NCI-H2227 treated with DMSO at 0.1 percent for 48 hours (cell line): ENCODE results near the gene CLDN14.

Experiments used
- DNase-seq: peaks from one replicate; lab custom pipeline; 2025; lab: John Stamatoyannopoulos, UW

The CLDN14 gene

GRCh38 chr21:36471254-36471723 is 8.6 kb downstream of the CLDN14 start:
- no peak for DNase-seq

- no peak for DNase-seq
Measured at GRCh38 chr21:36470294-36470693, 9.6 kb downstream of the CLDN14 start.

- DNase-seq: no peak
Measured at GRCh38 chr21:36466061-36466511, 13.8 kb downstream of the CLDN14 start.

GRCh38 chr21:36465478-36465877 is 14.4 kb downstream of the CLDN14 start:
- no peak for DNase-seq

- DNase-seq: no peak
Measured at GRCh38 chr21:36464590-36464989, 15.3 kb downstream of the CLDN14 start.

- no peak for DNase-seq
Measured at GRCh38 chr21:36463991-36464390, 15.9 kb downstream of the CLDN14 start.

- DNase-seq: no peak
Measured at GRCh38 chr21:36463204-36463603, 16.7 kb downstream of the CLDN14 start.

- no peak for DNase-seq
Measured at GRCh38 chr21:36461918-36462486, 17.9 kb downstream of the CLDN14 start.

- DNase-seq: no peak
Measured at GRCh38 chr21:36461277-36461917, 18.5 kb downstream of the CLDN14 start.

- DNase-seq: no peak
Measured at GRCh38 chr21:36460866-36461265, 19.1 kb downstream of the CLDN14 start.

GRCh38 chr21:36459098-36459497 is 20.8 kb downstream of the CLDN14 start:
- no peak for DNase-seq

- no peak for DNase-seq
Measured at GRCh38 chr21:36456729-36457414, 23.1 kb downstream of the CLDN14 start.

GRCh38 chr21:36454706-36455105 is 25.2 kb downstream of the CLDN14 start:
- no peak for DNase-seq

- peak; percentile 19 for DNase-seq
Measured at GRCh38 chr21:36454093-36454531, 25.8 kb downstream of the CLDN14 start.

- no peak for DNase-seq
Measured at GRCh38 chr21:36452281-36452825, 27.6 kb downstream of the CLDN14 start.

- DNase-seq: no peak
Measured at GRCh38 chr21:36451506-36451905, 28.4 kb downstream of the CLDN14 start.

GRCh38 chr21:36450511-36450910 is 29.4 kb downstream of the CLDN14 start:
- no peak for DNase-seq

- no peak for DNase-seq
Measured at GRCh38 chr21:36446301-36446700, 33.6 kb downstream of the CLDN14 start.

GRCh38 chr21:36441715-36442114 is 38.2 kb downstream of the CLDN14 start:
- no peak for DNase-seq

- no peak for DNase-seq
Measured at GRCh38 chr21:36437745-36438128, 42.2 kb downstream of the CLDN14 start.

GRCh38 chr21:36436829-36437744 is 42.8 kb downstream of the CLDN14 start:
- no peak for DNase-seq

GRCh38 chr21:36434144-36434543 is 45.8 kb downstream of the CLDN14 start:
- DNase-seq: no peak
